ENCODE data around the gene SPTAN1.

DNA sequence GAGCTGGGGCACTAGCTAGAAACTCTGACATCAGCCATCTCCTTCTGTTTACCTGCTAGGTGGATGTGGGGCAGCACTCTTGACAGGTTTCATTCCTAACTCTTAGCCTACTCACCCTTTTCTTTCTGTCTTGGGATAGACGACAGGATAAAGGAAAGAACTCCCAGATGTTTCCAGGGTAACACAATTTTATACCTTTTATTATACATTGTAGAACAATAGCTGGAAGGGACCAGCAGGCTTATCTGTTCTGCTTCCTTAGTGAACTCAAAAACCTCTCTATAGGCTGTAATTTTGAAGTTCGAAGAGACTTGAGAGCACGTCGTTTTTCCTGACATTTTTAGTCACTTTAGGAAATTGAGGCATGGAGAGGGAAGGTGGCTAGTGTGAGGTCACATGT lies 13.2 kb downstream of the SPTAN1 start:
- TF ChIP-seq, protein P1, sequence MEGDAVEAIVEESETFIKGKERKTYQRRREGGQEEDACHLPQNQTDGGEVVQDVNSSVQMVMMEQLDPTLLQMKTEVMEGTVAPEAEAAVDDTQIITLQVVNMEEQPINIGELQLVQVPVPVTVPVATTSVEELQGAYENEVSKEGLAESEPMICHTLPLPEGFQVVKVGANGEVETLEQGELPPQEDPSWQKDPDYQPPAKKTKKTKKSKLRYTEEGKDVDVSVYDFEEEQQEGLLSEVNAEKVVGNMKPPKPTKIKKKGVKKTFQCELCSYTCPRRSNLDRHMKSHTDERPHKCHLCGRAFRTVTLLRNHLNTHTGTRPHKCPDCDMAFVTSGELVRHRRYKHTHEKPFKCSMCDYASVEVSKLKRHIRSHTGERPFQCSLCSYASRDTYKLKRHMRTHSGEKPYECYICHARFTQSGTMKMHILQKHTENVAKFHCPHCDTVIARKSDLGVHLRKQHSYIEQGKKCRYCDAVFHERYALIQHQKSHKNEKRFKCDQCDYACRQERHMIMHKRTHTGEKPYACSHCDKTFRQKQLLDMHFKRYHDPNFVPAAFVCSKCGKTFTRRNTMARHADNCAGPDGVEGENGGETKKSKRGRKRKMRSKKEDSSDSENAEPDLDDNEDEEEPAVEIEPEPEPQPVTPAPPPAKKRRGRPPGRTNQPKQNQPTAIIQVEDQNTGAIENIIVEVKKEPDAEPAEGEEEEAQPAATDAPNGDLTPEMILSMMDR (IDR thresholded peaks at IDR 0.05; ENCODE audit: low read length), result no peak
- no peak for TF ChIP-seq EZH2 (IDR thresholded peaks at IDR 0.05; ENCODE audit: borderline replicate concordance, low read length)

All from OCI-LY1 (cell line).